ENCODE data around the gene RASGRF1.

RASGRF1 gene

GRCh38 chr15:79066391-79067071 is 24.0 kb downstream of the RASGRF1 start:
- DNase-seq: no peak

- no peak for DNase-seq
These were observed 24.7 kb downstream of the RASGRF1 start for GRCh38 chr15:79065706-79066376.

GRCh38 chr15:79065361-79065705 is 25.2 kb downstream of the RASGRF1 start:
- DNase-seq: no peak

GRCh38 chr15:79064496-79064895 is 26.1 kb downstream of the RASGRF1 start:
- no peak for DNase-seq

GRCh38 chr15:79060175-79060574 is 30.4 kb downstream of the RASGRF1 start:
- no peak for DNase-seq

GRCh38 chr15:79059081-79059572 is 31.5 kb downstream of the RASGRF1 start:
- no peak for DNase-seq

GRCh38 chr15:79058260-79058850 is 32.2 kb downstream of the RASGRF1 start:
- no peak for DNase-seq

- no peak for DNase-seq
These were observed 33.5 kb downstream of the RASGRF1 start for GRCh38 chr15:79057050-79057449.

- no peak for DNase-seq
These were observed 36.2 kb downstream of the RASGRF1 start for GRCh38 chr15:79054350-79054749.

- no peak for DNase-seq
These were observed 36.7 kb downstream of the RASGRF1 start for GRCh38 chr15:79053894-79054293.

- DNase-seq: no peak
These were observed 38.4 kb downstream of the RASGRF1 start for GRCh38 chr15:79051941-79052731.

GRCh38 chr15:79051029-79051428 is 39.6 kb downstream of the RASGRF1 start:
- DNase-seq: no peak

- no peak for DNase-seq
These were observed 40.2 kb downstream of the RASGRF1 start for GRCh38 chr15:79050341-79050740.

- DNase-seq: no peak
These were observed 41.2 kb downstream of the RASGRF1 start for GRCh38 chr15:79049416-79049815.

GRCh38 chr15:79047676-79048439 is 42.7 kb downstream of the RASGRF1 start:
- DNase-seq: no peak

- no peak for DNase-seq
These were observed 43.7 kb downstream of the RASGRF1 start for GRCh38 chr15:79046691-79047404.

- DNase-seq: no peak
These were observed 45.5 kb downstream of the RASGRF1 start for GRCh38 chr15:79045041-79045440.

- no peak for DNase-seq
These were observed 48.2 kb downstream of the RASGRF1 start for GRCh38 chr15:79042213-79042928.

GRCh38 chr15:79041601-79042168 is 48.9 kb downstream of the RASGRF1 start:
- no peak for DNase-seq

GRCh38 chr15:79037848-79038247 is 52.7 kb downstream of the RASGRF1 start:
- no peak for DNase-seq

GRCh38 chr15:79036323-79036722 is 54.3 kb downstream of the RASGRF1 start:
- DNase-seq: no peak
